Hepatocyte (in vitro differentiated cells): Measurements from ENCODE around the gene SCAMP5.

ENCODE experiments used
- CTCF ChIP-seq: fragments of 200-600 bp; sonication (generic); IDR thresholded peaks from 2 replicates; pipeline ENCODE4 v1.5.1; 2016; ENCODE audit warnings: antibody characterized with exemption, mild to moderate bottlenecking; ENCODE audit not compliant: poor library complexity
- EZH2 ChIP-seq: fragments of 200-600 bp; sonication (generic); IDR thresholded peaks from 2 replicates; pipeline ENCODE4 v1.6.1; 2016; ENCODE audit warnings: antibody characterized with exemption, mild to moderate bottlenecking, borderline replicate concordance

GRCh38 chr15:75030424-75030823 lies 35.1 kb downstream of the SCAMP5 start:
- TF ChIP-seq CTCF: no peak
- TF ChIP-seq EZH2: no peak
